Glomerular visceral epithelial cell (primary cell): ENCODE data around the gene HLCS.

ENCODE experiments used
- DNase-seq: peaks from one replicate; pipeline ENCODE4 v3.0.0-alpha.2; 2016; ENCODE audit errors: extremely low spot score

Gene HLCS

GRCh38 chr21:36811762-36812161 lies 154.7 kb downstream of the HLCS start:
- no peak for DNase-seq

- no peak for DNase-seq
Observed at GRCh38 chr21:36810443-36810842, 156.0 kb downstream of the HLCS start.

GRCh38 chr21:36807422-36807928 lies 159.0 kb downstream of the HLCS start:
- peak; percentile 78 for DNase-seq

GRCh38 chr21:36806103-36806502 lies 160.4 kb downstream of the HLCS start:
- DNase-seq, result peak; percentile 71

GRCh38 chr21:36804874-36805611 lies 161.4 kb downstream of the HLCS start:
- no peak for DNase-seq

- peak; percentile 74 for DNase-seq
Observed at GRCh38 chr21:36803816-36804439, 162.5 kb downstream of the HLCS start.

GRCh38 chr21:36803051-36803645 lies 163.3 kb downstream of the HLCS start:
- DNase-seq, result no peak

- no peak for DNase-seq
Observed at GRCh38 chr21:36800734-36801133, 165.7 kb downstream of the HLCS start.

- DNase-seq, result no peak
Observed at GRCh38 chr21:36799869-36800268, 166.6 kb downstream of the HLCS start.

GRCh38 chr21:36798491-36798890 lies 168.0 kb downstream of the HLCS start:
- DNase-seq, result no peak

- DNase-seq, result no peak
Observed at GRCh38 chr21:36796070-36796469, 170.4 kb downstream of the HLCS start.

- peak; percentile 67 for DNase-seq
Observed at GRCh38 chr21:36792505-36792967, 173.9 kb downstream of the HLCS start.

- DNase-seq, result no peak
Observed at GRCh38 chr21:36791695-36792470, 174.6 kb downstream of the HLCS start.

- no peak for DNase-seq
Observed at GRCh38 chr21:36791180-36791579, 175.3 kb downstream of the HLCS start.

- no peak for DNase-seq
Observed at GRCh38 chr21:36790616-36791015, 175.9 kb downstream of the HLCS start.

- no peak for DNase-seq
Observed at GRCh38 chr21:36788120-36788638, 178.3 kb downstream of the HLCS start.

- no peak for DNase-seq
Observed at GRCh38 chr21:36786186-36786585, 180.3 kb downstream of the HLCS start.

- DNase-seq, result no peak
Observed at GRCh38 chr21:36785615-36786014, 180.9 kb downstream of the HLCS start.

GRCh38 chr21:36784947-36785346 lies 181.5 kb downstream of the HLCS start:
- no peak for DNase-seq

- DNase-seq, result peak; percentile 88
Observed at GRCh38 chr21:36783612-36784374, 182.7 kb downstream of the HLCS start.

GRCh38 chr21:36780861-36781260 lies 185.6 kb downstream of the HLCS start:
- no peak for DNase-seq
